Caco-2 (cell line): ENCODE data around the gene NUDT3. TPM values are rescaled to one million over a fixed set of nuclear protein-coding genes. Genes with fewer than 3 reads are reported as not detected.

Experiments
- BruUV-seq: library from RNA; stranded (reverse); fragments of 400-500 nt; replicated peaks from 2 replicates; lab custom pipeline; 2021; lab: Mats Ljungman, UMichigan
- CTCF ChIA-PET: fragments of 300-600 bp; sonication (Branson Sonifier 250); formaldehyde crosslinking; loops from one replicate; lab custom pipeline; 2022; ENCODE audit warnings: antibody characterized with exemption; lab: Charles Lee
- POLR2A ChIA-PET: fragments of 300-600 bp; sonication (Branson Sonifier 250); formaldehyde crosslinking; loops from one replicate; lab custom pipeline; 2022; ENCODE audit warnings: antibody characterized with exemption; lab: Charles Lee
- DNase-seq, 2 experiments: peaks; one replicate each; pipeline versions ENCODE4 v3.0.0 to v3.0.0-alpha.2; 2020 to 2022
- H3K27me3 ChIP-seq: replicated peaks from 2 replicates; pipeline ENCODE4 v1.6.0; 2011; ENCODE audit warnings: low read length; ENCODE audit not compliant: control insufficient read depth, insufficient read depth
- H3K36me3 ChIP-seq: 2 replicates; pipeline ENCODE4 v1.5.1; 2011; ENCODE audit warnings: low read length; ENCODE audit not compliant: control insufficient read depth, insufficient read depth
- H3K4me1 ChIP-seq: fragments of 250-450 bp; sonication (Bioruptor Pico); 2 replicates; pipeline ENCODE4 v1.5.1; 2020; ENCODE audit warnings: mild to moderate bottlenecking
- H3K4me3 ChIP-seq: 2 replicates; pipeline ENCODE4 v1.5.1; 2011; ENCODE audit warnings: low read depth, mild to moderate bottlenecking, control low read depth, low read length
- H3K9me3 ChIP-seq: fragments of 250-450 bp; sonication (Bioruptor Pico); 2 replicates; pipeline ENCODE4 v1.5.1; 2020; ENCODE audit warnings: mild to moderate bottlenecking, moderate library complexity
- H3K27ac Mint-ChIP-seq: one replicate; pipeline ENCODE4 v1.8.0; 2022; ENCODE audit warnings: mixed read lengths; ENCODE audit not compliant: unreplicated experiment
- H3K27me3 Mint-ChIP-seq: one replicate; pipeline ENCODE4 v1.8.0; 2022; ENCODE audit warnings: mixed read lengths; ENCODE audit not compliant: insufficient read depth, unreplicated experiment
- H3K36me3 Mint-ChIP-seq: one replicate; pipeline ENCODE4 v1.8.0; 2022; ENCODE audit warnings: mild to moderate bottlenecking, mixed read lengths; ENCODE audit not compliant: insufficient read depth, unreplicated experiment
- H3K4me1 Mint-ChIP-seq: one replicate; pipeline ENCODE4 v1.8.0; 2022; ENCODE audit warnings: low read depth, mixed read lengths; ENCODE audit not compliant: unreplicated experiment
- H3K4me3 Mint-ChIP-seq: one replicate; pipeline ENCODE4 v1.8.0; 2022; ENCODE audit warnings: mild to moderate bottlenecking, moderate library complexity, mixed read lengths; ENCODE audit not compliant: unreplicated experiment
- H3K9me3 Mint-ChIP-seq: one replicate; pipeline ENCODE4 v1.8.0; 2022; ENCODE audit warnings: mixed read lengths; ENCODE audit not compliant: unreplicated experiment
- CTCF ChIP-seq, 2 experiments: fragments of 200-600 bp in 1 of 2; IDR thresholded peaks; 1 replicate in 1 of 2; 2 replicates in 1 of 2; pipeline versions ENCODE4 v1.5.1 to v1.8.0; 2011 to 2022; ENCODE audit warnings: antibody characterized with exemption in 1 of 2, control low read depth in 1 of 2, inconsistent platforms in 1 of 2, low read depth in 1 of 2, low read length in 1 of 2, mild to moderate bottlenecking in 1 of 2, moderate library complexity in 1 of 2; ENCODE audit not compliant: insufficient read depth in 1 of 2, severe bottlenecking in 1 of 2, unreplicated experiment in 1 of 2
- intact Hi-C: fragments of 100-400 bp; cut with micrococcal nuclease; formaldehyde crosslinking; loops from one replicate; pipeline ENCODE4 v1.10.0; 2022; ENCODE audit not compliant: unreplicated experiment
- total RNA-seq: library from RNA; stranded (reverse); gene quantifications from 2 replicates; pipeline ENCODE4 v1.2.3, GENCODE V29; 2022

NUDT3 gene
- total RNA-seq, 1 experiment from 2014 or later: 22.9 TPM

GRCh38 chr6:34289137-34289536 lies 103.3 kb downstream of the NUDT3 start:
- no peak for DNase-seq
- Histone ChIP-seq H3K4me1 (no peaks in the 10 kb centered on the region), H3K4me3 (no peak overlapping the region), H3K36me3 (peaks cover 1% of the 10 kb centered on the region; the same call in 1 of the 2 replicates), H3K27me3 (no peaks in the 10 kb centered on the region), H3K9me3 (no peaks in the 10 kb centered on the region)
- intact Hi-C loops: no loop called here
- H3K27ac Mint-ChIP-seq: no peak overlapping the region
- ChIA-PET CTCF (no interaction called here), POLR2A (no interaction called here)
- H3K36me3 Mint-ChIP-seq: peaks cover 21% of the 10 kb centered on the region
- H3K9me3 Mint-ChIP-seq: no peaks in the 10 kb centered on the region
- no TSS peak for BruUV-seq
- no peaks in the 10 kb centered on the region for H3K4me1 Mint-ChIP-seq
- H3K27me3 Mint-ChIP-seq: no peaks in the 10 kb centered on the region
- no peak for TF ChIP-seq CTCF (IDR thresholded peaks at IDR 0.05; ENCODE audit: insufficient read depth in 1 of 2, low read depth in 1 of 2, low read length in 1 of 2, severe bottlenecking in 1 of 2, unreplicated experiment in 1 of 2)
- H3K4me3 Mint-ChIP-seq: no peak overlapping the region

DNA sequence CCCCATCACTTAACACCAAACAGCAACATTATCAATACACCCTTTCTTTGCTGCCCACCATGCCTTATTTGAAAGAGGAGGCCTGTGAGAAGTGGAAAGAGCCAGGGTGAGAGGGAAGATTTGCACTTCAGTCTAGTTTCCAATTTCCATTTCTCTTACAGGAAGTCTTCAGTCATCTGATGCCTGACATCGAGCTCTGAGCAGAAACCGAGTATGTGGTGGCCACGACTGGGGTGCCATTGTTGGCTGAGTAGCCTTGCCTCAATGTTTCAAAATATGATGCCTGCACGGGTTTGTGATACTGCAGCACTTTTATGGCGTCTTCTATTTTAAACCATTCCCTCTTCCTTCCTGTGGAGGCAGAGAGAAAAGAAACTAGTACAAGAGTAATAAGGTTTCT lies 103.9 kb downstream of the NUDT3 start:
- BruUV-seq: no TSS peak
- Histone ChIP-seq H3K4me3 (no peak overlapping the region), H3K4me1 (no peaks in the 10 kb centered on the region), H3K27me3 (no peaks in the 10 kb centered on the region), H3K9me3 (no peaks in the 10 kb centered on the region), H3K36me3 (peaks cover 1% of the 10 kb centered on the region; the same call in 1 of the 2 replicates)
- H3K27me3 Mint-ChIP-seq: no peaks in the 10 kb centered on the region
- no peak overlapping the region for H3K27ac Mint-ChIP-seq
- peaks cover 18% of the 10 kb centered on the region for H3K36me3 Mint-ChIP-seq
- intact Hi-C loops: no loop called here
- TF ChIP-seq CTCF (IDR thresholded peaks at IDR 0.05; ENCODE audit: insufficient read depth in 1 of 2, low read depth in 1 of 2, low read length in 1 of 2, severe bottlenecking in 1 of 2, unreplicated experiment in 1 of 2): no peak
- no peak overlapping the region for H3K4me3 Mint-ChIP-seq
- no peak for DNase-seq
- H3K9me3 Mint-ChIP-seq: no peaks in the 10 kb centered on the region
- ChIA-PET POLR2A (interaction anchor here (0.5 kb wide), 1 partner anchor 52 kb away, joined by 5 read pairs; the partner anchor contains the start of gene HMGA1), CTCF (no interaction called here)
- H3K4me1 Mint-ChIP-seq: no peaks in the 10 kb centered on the region

DNA sequence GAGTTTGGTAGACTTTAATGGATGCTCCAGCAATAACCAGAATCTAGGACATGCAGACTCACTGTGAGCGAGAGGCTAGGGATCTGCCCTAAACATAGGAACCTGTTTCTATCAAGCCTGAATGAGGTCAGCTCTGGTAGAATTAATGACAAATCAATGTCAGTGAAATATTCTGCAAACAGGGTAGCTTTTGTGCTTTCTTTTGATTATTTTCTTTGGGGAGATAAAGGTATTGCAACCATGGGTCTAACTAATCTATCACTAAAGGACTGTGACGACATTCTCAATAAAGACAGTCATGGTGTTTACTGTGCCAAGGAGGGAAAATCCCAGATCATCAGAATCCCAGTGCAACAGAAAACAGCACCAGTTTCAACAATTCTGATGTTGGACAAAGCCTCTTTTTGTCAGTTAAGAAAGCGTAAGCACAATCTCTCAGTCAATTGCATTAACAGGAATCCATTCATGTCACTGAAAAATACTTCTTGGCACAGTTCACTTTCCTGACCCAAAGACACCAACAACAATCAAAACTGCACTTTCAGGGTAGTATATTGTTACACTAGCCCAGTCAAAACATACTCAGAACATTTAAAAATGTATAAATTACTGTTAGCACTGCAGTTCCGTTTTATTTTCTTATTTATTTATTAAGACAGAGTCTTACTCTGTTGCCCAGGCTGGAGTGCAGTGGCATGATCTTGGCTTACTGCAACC lies 106.9 kb downstream of the NUDT3 start:
- no peak for DNase-seq
- H3K4me1 ChIP-seq: no peaks in the 10 kb centered on the region
- no peak overlapping the region for H3K4me3 ChIP-seq
- ChIA-PET CTCF (no interaction called here), POLR2A (no interaction called here)
- TF ChIP-seq CTCF (IDR thresholded peaks at IDR 0.05; ENCODE audit: insufficient read depth in 1 of 2, low read depth in 1 of 2, low read length in 1 of 2, severe bottlenecking in 1 of 2, unreplicated experiment in 1 of 2): no peak
- H3K4me3 Mint-ChIP-seq: no peak overlapping the region
- no TSS peak for BruUV-seq
- H3K36me3 ChIP-seq: no peaks in the 10 kb centered on the region; the same call in 1 of the 2 replicates
- H3K36me3 Mint-ChIP-seq: peaks cover 8% of the 10 kb centered on the region
- H3K9me3 ChIP-seq: no peaks in the 10 kb centered on the region
- H3K9me3 Mint-ChIP-seq: no peaks in the 10 kb centered on the region
- no peaks in the 10 kb centered on the region for H3K27me3 ChIP-seq
- no peak overlapping the region for H3K27ac Mint-ChIP-seq
- intact Hi-C loops: no loop called here
- no peaks in the 10 kb centered on the region for H3K27me3 Mint-ChIP-seq
- H3K4me1 Mint-ChIP-seq: no peaks in the 10 kb centered on the region
